HepG2 (cell line): ENCODE data around the gene TGM6. TPM values are rescaled to one million over a fixed set of nuclear protein-coding genes. Genes with fewer than 3 reads are reported as not detected.

Experiments
- ATAC-seq: fragments of 200-7000 bp; cut with Tn5 transposase; 3 replicates; pipeline ENCODE4 v1.9.1; 2020; ENCODE audit warnings: mild to moderate bottlenecking, moderate library complexity
- BruUV-seq: library from RNA; stranded (reverse); fragments of 400-500 nt; replicated peaks from 2 replicates; lab custom pipeline; 2021; lab: Mats Ljungman, UMichigan
- CTCF ChIA-PET: fragments of 300-600 bp; formaldehyde crosslinking; extraction: SDS; loops from one replicate; lab custom pipeline; 2021; ENCODE audit warnings: low total read pairs, inconsistent platforms, low intra/inter-chr PET ratio; lab: Yijun Ruan, JAX
- POLR2A ChIA-PET: fragments of 350-600 bp; sonication (Branson Sonifier 250); formaldehyde crosslinking; loops from one replicate; lab custom pipeline; 2020; ENCODE audit warnings: antibody characterized with exemption, inconsistent platforms; lab: Yijun Ruan, JAX
- DNase-seq: peaks from one replicate; pipeline ENCODE4 v3.0.0-alpha.2; 2015; ENCODE audit warnings: low spot score
- FAIRE-seq: peaks from 3 replicates; lab custom pipeline; 2011; peaks lifted over from hg19 to GRCh38; lab: Jason Lieb, UNC
- H2AFZ ChIP-seq: one replicate; pipeline ENCODE4 v1.6.1; 2011; ENCODE audit warnings: low read length, inconsistent platforms
- H3K27ac ChIP-seq: fragments of 300-600 bp; 3 replicates; pipeline ENCODE4 v1.8.0; 2011; ENCODE audit warnings: mixed run types, mild to moderate bottlenecking, mixed read lengths, low read length, inconsistent platforms; ENCODE audit not compliant: insufficient read depth; ENCODE audit errors: extremely low read length
- H3K27me3 ChIP-seq, 2 experiments: fragments of 200-600 bp in 1 of 2; 2 replicates in 1 of 2; 3 replicates in 1 of 2; pipeline versions ENCODE4 v1.6.0 to v1.8.0; 2011; ENCODE audit warnings: low read length in 2 of 2, mild to moderate bottlenecking in 2 of 2, moderate library complexity in 2 of 2, inconsistent platforms in 1 of 2; ENCODE audit not compliant: insufficient read depth in 2 of 2, control insufficient read depth in 1 of 2
- H3K36me3 ChIP-seq, 2 experiments: fragments of 200-600 bp in 1 of 2; replicated peaks in 1 of 2; 2 replicates in 1 of 2; 3 replicates in 1 of 2; pipeline versions ENCODE4 v1.5.1 to v1.8.0; 2011; ENCODE audit warnings: low read length in 2 of 2, inconsistent platforms in 1 of 2; ENCODE audit not compliant: insufficient read depth in 2 of 2, control insufficient read depth in 1 of 2
- H3K4me1 ChIP-seq: 2 replicates; pipeline ENCODE4 v1.5.1; 2012; ENCODE audit warnings: low read length, inconsistent platforms; ENCODE audit not compliant: insufficient read depth
- H3K4me2 ChIP-seq: 2 replicates; pipeline ENCODE4 v1.6.0; 2011; ENCODE audit warnings: low read depth, low read length, inconsistent platforms
- H3K4me3 ChIP-seq, 3 experiments: fragments of 200-600 bp in 1 of 3; sonication (generic), shearing (Covaris generic) in 1 of 3; replicated peaks in 1 of 3; 2 replicates each; pipeline ENCODE4 v1.5.1; 2011 to 2016; ENCODE audit warnings: low read length in 3 of 3, inconsistent platforms in 2 of 3, low read depth in 2 of 3, mild to moderate bottlenecking in 2 of 3, control low read depth in 1 of 3, mixed read lengths in 1 of 3; ENCODE audit not compliant: insufficient read depth in 1 of 3
- H3K79me2 ChIP-seq: one replicate; pipeline ENCODE4 v1.6.1; 2011; ENCODE audit warnings: low read length, inconsistent platforms; ENCODE audit not compliant: insufficient read depth
- H3K9ac ChIP-seq: 2 replicates; pipeline ENCODE4 v1.6.0; 2011; ENCODE audit warnings: mild to moderate bottlenecking, low read depth, low read length, inconsistent platforms; ENCODE audit not compliant: insufficient read depth
- H3K9me3 ChIP-seq: 2 replicates; pipeline ENCODE4 v1.5.1; 2012; ENCODE audit warnings: mild to moderate bottlenecking, low read length
- H4K20me1 ChIP-seq: 2 replicates; pipeline ENCODE4 v1.6.0; 2011; ENCODE audit warnings: inconsistent platforms, mild to moderate bottlenecking, low read length, moderate library complexity; ENCODE audit not compliant: insufficient read depth
- HMG20B ChIP-seq: conservative IDR thresholded peaks from 2 replicates; pipeline ENCODE4 v1.6.1; 2016; ENCODE audit warnings: missing genetic modification reagents, missing compliant biosample characterization
- MEF2D ChIP-seq: sonication (generic); formaldehyde crosslinking; IDR thresholded peaks from 2 replicates; pipeline ENCODE4 v1.5.1; 2020; ENCODE audit warnings: mild to moderate bottlenecking, missing genetic modification reagents
- SALL1 ChIP-seq: sonication (generic); formaldehyde crosslinking; IDR thresholded peaks from 2 replicates; pipeline ENCODE4 v1.8.0; 2022; ENCODE audit warnings: mild to moderate bottlenecking, missing genetic modification reagents
- SIN3B ChIP-seq: fragments of 150-350 bp; IDR thresholded peaks from 2 replicates; pipeline ENCODE4 v1.6.1; 2014; ENCODE audit warnings: low read length
- SYNCRIP ChIP-seq: fragments of 200-400 bp; formaldehyde crosslinking; IDR thresholded peaks from 2 replicates; pipeline ENCODE4 v1.6.1; 2018; ENCODE audit warnings: mild to moderate bottlenecking, low read depth, low read length; ENCODE audit not compliant: insufficient read depth
- TCF7L2 ChIP-seq: IDR thresholded peaks from 2 replicates; pipeline ENCODE4 v1.6.1; 2011; ENCODE audit warnings: mild to moderate bottlenecking, low read depth, low read length, moderate library complexity
- ZNF326 ChIP-seq: sonication (generic); formaldehyde crosslinking; IDR thresholded peaks from 2 replicates; pipeline ENCODE4 v1.4.0; 2020; ENCODE audit warnings: missing genetic modification reagents, borderline replicate concordance
- ZNF577 ChIP-seq: sonication (generic); formaldehyde crosslinking; IDR thresholded peaks from 2 replicates; pipeline ENCODE4 v1.4.0; 2020; ENCODE audit warnings: mild to moderate bottlenecking, low read depth, missing genetic modification reagents, borderline replicate concordance
- ZNF605 ChIP-seq: sonication (generic); formaldehyde crosslinking; IDR thresholded peaks from 2 replicates; pipeline ENCODE4 v1.8.0; 2022; ENCODE audit warnings: mild to moderate bottlenecking, missing genetic modification reagents
- ZNF747 ChIP-seq: sonication (generic); formaldehyde crosslinking; IDR thresholded peaks from 2 replicates; pipeline ENCODE4 v1.8.1; 2023; ENCODE audit warnings: missing genetic modification reagents, mild to moderate bottlenecking, borderline replicate concordance
- ZNF782 ChIP-seq: sonication (generic); formaldehyde crosslinking; IDR thresholded peaks from 2 replicates; pipeline ENCODE4 v1.4.0; 2020; ENCODE audit warnings: missing genetic modification reagents, mild to moderate bottlenecking, borderline replicate concordance
- WGBS: methylation state at CpG from one replicate; pipeline ENCODE4 v1.1.6; 2017; ENCODE audit warnings: low lambda C conversion rate; 5-methylcytosine and 5-hydroxymethylcytosine counted together
- in situ Hi-C: cut with HindIII; loops from 2 replicates; pipeline ENCODE4 v1.10.0; 2017; ENCODE audit warnings: low pct_unique_long_range_greater_than_20kb; ENCODE audit not compliant: extremely low pct_ligation_motif_present
- intact Hi-C: fragments of 100-400 bp; cut with micrococcal nuclease; formaldehyde crosslinking; loops from one replicate; pipeline ENCODE4 v1.10.0; 2022; ENCODE audit not compliant: unreplicated experiment
- polyA plus RNA-seq, 8 experiments: library from polyadenylated mRNA; depleted of rRNA in 3 of 8; stranded (reverse) in 7 of 8; unstranded in 1 of 8; fragments of >200 nt; fragmentation: Illumina TruSeq in 4 of 8; extraction: Trizol in 4 of 8; gene quantifications; 2 replicates each; pipeline versions ENCODE4 v1.2.1 to v1.2.3, GENCODE V29; 2011 to 2016; ENCODE audit warnings: low read depth in 4 of 8, missing spikeins in 1 of 8, mixed read lengths in 1 of 8; ENCODE audit not compliant: insufficient read depth in 1 of 8
- total RNA-seq, 5 experiments: library from RNA; depleted of rRNA; stranded (reverse); fragments of >200 nt; fragmentation: Illumina TruSeq; extraction: Trizol; gene quantifications; 2 replicates each; pipeline ENCODE4 v1.2.3, GENCODE V29; 2016; ENCODE audit warnings: low read depth in 1 of 5
- TF ChIP-seq, protein P1 (sequence below): sonication (generic); formaldehyde crosslinking; IDR thresholded peaks from 2 replicates; pipeline ENCODE4 v1.5.1; 2020; ENCODE audit warnings: missing genetic modification reagents, mild to moderate bottlenecking, borderline replicate concordance
- TF ChIP-seq, protein P2 (sequence below): sonication (generic); formaldehyde crosslinking; IDR thresholded peaks from 2 replicates; pipeline ENCODE4 v1.8.0; 2022; ENCODE audit warnings: missing genetic modification reagents, low read depth, mild to moderate bottlenecking, borderline replicate concordance
- TF ChIP-seq, protein P3 (sequence below): sonication (generic); formaldehyde crosslinking; conservative IDR thresholded peaks from 2 replicates; pipeline ENCODE4 v1.8.0; 2022; ENCODE audit warnings: missing genetic modification reagents
- TF ChIP-seq, protein P4 (sequence below): sonication (generic); formaldehyde crosslinking; IDR thresholded peaks from 2 replicates; pipeline ENCODE4 v1.8.0; 2022; ENCODE audit warnings: mild to moderate bottlenecking, missing genetic modification reagents, borderline replicate concordance
- TF ChIP-seq, protein P5 (sequence below): sonication (generic); formaldehyde crosslinking; IDR thresholded peaks from 2 replicates; pipeline ENCODE4 v1.4.0; 2020; ENCODE audit warnings: missing genetic modification reagents

The TGM6 gene
- total and polyA plus RNA-seq, 2 of the 13 experiments (the other 11 are each of a cell fraction or from before 2014, with no cell fraction given): not detected

DNA sequence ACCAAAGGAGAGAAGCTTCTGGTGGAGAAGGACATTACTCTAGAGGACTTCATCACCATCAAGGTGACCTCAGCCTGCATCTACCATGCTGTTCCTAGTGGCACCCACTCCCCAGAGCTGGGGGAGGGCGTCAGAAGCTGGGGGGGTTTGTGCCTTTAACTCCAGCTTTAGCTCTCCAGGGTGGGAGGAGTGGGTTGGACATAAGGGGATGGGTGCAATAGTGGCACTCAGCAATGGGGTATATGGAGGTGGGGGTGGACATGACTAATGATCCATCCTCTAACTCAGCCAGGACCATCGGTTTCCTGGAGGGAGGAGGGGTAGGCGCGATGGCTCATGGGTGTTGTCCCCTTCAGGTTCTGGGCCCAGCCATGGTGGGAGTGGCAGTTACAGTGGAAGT lies 49.8 kb downstream of the TGM6 start:
- ATAC-seq (no peak), DNase-seq (no peak)
- intact Hi-C loops: no loop called here
- Histone ChIP-seq H3K9me3 (no peaks in the 10 kb centered on the region), H3K36me3 (no peaks in the 10 kb centered on the region)
- no peak for TF ChIP-seq SIN3B
- TF ChIP-seq, protein P1, sequence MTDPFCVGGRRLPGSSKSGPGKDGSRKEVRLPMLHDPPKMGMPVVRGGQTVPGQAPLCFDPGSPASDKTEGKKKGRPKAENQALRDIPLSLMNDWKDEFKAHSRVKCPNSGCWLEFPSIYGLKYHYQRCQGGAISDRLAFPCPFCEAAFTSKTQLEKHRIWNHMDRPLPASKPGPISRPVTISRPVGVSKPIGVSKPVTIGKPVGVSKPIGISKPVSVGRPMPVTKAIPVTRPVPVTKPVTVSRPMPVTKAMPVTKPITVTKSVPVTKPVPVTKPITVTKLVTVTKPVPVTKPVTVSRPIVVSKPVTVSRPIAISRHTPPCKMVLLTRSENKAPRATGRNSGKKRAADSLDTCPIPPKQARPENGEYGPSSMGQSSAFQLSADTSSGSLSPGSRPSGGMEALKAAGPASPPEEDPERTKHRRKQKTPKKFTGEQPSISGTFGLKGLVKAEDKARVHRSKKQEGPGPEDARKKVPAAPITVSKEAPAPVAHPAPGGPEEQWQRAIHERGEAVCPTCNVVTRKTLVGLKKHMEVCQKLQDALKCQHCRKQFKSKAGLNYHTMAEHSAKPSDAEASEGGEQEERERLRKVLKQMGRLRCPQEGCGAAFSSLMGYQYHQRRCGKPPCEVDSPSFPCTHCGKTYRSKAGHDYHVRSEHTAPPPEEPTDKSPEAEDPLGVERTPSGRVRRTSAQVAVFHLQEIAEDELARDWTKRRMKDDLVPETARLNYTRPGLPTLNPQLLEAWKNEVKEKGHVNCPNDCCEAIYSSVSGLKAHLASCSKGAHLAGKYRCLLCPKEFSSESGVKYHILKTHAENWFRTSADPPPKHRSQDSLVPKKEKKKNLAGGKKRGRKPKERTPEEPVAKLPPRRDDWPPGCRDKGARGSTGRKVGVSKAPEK (CRISPR knock-in tag): no peak
- no peak for TF ChIP-seq SALL1
- TF ChIP-seq, protein P2, sequence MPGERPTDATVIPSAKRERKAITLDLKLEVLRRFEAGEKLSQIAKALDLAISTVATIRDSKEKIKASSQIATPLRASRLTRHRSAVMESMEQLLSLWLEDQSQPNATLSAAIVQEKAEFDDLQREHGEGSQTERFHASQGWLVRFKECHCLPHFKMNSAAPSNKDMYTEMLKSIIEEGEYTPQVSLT (CRISPR knock-in tag): no peak
- no peak for TF ChIP-seq SYNCRIP
- no peak for TF ChIP-seq ZNF747
- TF ChIP-seq, protein P3, sequence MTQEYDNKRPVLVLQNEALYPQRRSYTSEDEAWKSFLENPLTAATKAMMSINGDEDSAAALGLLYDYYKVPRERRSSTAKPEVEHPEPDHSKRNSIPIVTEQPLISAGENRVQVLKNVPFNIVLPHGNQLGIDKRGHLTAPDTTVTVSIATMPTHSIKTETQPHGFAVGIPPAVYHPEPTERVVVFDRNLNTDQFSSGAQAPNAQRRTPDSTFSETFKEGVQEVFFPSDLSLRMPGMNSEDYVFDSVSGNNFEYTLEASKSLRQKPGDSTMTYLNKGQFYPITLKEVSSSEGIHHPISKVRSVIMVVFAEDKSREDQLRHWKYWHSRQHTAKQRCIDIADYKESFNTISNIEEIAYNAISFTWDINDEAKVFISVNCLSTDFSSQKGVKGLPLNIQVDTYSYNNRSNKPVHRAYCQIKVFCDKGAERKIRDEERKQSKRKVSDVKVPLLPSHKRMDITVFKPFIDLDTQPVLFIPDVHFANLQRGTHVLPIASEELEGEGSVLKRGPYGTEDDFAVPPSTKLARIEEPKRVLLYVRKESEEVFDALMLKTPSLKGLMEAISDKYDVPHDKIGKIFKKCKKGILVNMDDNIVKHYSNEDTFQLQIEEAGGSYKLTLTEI: no peak
- no peak for TF ChIP-seq MEF2D
- TF ChIP-seq, protein P4, sequence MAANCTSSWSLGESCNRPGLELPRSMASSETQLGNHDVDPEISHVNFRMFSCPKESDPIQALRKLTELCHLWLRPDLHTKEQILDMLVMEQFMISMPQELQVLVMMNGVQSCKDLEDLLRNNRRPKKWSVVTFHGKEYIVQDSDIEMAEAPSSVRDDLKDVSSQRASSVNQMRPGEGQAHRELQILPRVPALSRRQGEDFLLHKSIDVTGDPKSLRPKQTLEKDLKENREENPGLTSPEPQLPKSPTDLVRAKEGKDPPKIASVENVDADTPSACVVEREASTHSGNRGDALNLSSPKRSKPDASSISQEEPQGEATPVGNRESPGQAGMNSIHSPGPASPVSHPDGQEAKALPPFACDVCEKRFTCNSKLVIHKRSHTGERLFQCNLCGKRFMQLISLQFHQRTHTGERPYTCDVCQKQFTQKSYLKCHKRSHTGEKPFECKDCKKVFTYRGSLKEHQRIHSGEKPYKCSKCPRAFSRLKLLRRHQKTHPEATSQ (CRISPR knock-in tag): no peak
- TF ChIP-seq HMG20B: no peak
- TF ChIP-seq TCF7L2: no peak
- TF ChIP-seq, protein P5, sequence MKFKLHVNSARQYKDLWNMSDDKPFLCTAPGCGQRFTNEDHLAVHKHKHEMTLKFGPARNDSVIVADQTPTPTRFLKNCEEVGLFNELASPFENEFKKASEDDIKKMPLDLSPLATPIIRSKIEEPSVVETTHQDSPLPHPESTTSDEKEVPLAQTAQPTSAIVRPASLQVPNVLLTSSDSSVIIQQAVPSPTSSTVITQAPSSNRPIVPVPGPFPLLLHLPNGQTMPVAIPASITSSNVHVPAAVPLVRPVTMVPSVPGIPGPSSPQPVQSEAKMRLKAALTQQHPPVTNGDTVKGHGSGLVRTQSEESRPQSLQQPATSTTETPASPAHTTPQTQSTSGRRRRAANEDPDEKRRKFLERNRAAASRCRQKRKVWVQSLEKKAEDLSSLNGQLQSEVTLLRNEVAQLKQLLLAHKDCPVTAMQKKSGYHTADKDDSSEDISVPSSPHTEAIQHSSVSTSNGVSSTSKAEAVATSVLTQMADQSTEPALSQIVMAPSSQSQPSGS (CRISPR knock-in tag): no peak
- TF ChIP-seq ZNF326 (CRISPR knock-in tag): no peak
- no peak for TF ChIP-seq ZNF782 (CRISPR knock-in tag)
- TF ChIP-seq ZNF605 (CRISPR knock-in tag): no peak
- no peak for TF ChIP-seq ZNF577 (CRISPR knock-in tag)
- TF ChIP-seq, all 625 proteins: peak for 0
- Histone ChIP-seq H3K4me1 (peaks cover 2% of the 10 kb centered on the region; the same call in 1 of the 2 replicates), H3K27me3 (no peaks in the 10 kb centered on the region), H3K79me2 (no peaks in the 10 kb centered on the region), H3K27ac (no peak overlapping the region), H3K4me2 (no peak overlapping the region), H3K4me3 (no peak overlapping the region), H3K9ac (no peak overlapping the region), H4K20me1 (no peaks in the 10 kb centered on the region), H2AFZ (no peak overlapping the region)
- BruUV-seq: no TSS peak
- CTCF ChIA-PET: no interaction called here
- WGBS: 59% methylated on average over 4 of the region's 4 CpGs
- POLR2A ChIA-PET: no interaction called here
- FAIRE-seq: no peak
- in situ Hi-C loops: no loop called here
